HFF-Myc (cell line): ENCODE results near the gene CCDC191.

Experiments
- DNase-seq: peaks from one replicate; pipeline ENCODE4 v3.0.0-alpha.2; 2011; ENCODE audit warnings: low read depth; ENCODE audit errors: extremely low read depth
- H3K4me3 ChIP-seq: replicated peaks from 2 replicates; pipeline ENCODE4 v1.5.1; 2011; ENCODE audit warnings: low read depth, mild to moderate bottlenecking, control low read depth, low read length
- CTCF ChIP-seq: IDR thresholded peaks from 2 replicates; pipeline ENCODE4 v1.5.1; 2012; ENCODE audit warnings: mild to moderate bottlenecking, low read depth, low read length, control low read depth; ENCODE audit errors: missing control alignments

Gene CCDC191

GRCh38 chr3:113977822-113978221 is 78.5 kb downstream of the CCDC191 start:
- DNase-seq: no peak
- TF ChIP-seq CTCF: no peak
- no peak overlapping the region for H3K4me3 ChIP-seq

GRCh38 chr3:113968986-113969385 is 87.3 kb downstream of the CCDC191 start:
- TF ChIP-seq CTCF: no peak
- no peak for DNase-seq
- H3K4me3 ChIP-seq: no peak overlapping the region

- no peak overlapping the region for H3K4me3 ChIP-seq
- no peak for TF ChIP-seq CTCF
- DNase-seq: no peak
Measured at GRCh38 chr3:113966172-113966571, 90.2 kb downstream of the CCDC191 start.

GRCh38 chr3:113963879-113964278 is 92.4 kb downstream of the CCDC191 start:
- TF ChIP-seq CTCF: no peak
- no peak for DNase-seq
- H3K4me3 ChIP-seq: no peak overlapping the region

- no peak overlapping the region for H3K4me3 ChIP-seq
- no peak for DNase-seq
- no peak for TF ChIP-seq CTCF
Measured at GRCh38 chr3:113954091-113954685, 102.1 kb downstream of the CCDC191 start.

- no peak for TF ChIP-seq CTCF
- no peak for DNase-seq
- H3K4me3 ChIP-seq: no peak overlapping the region
Measured at GRCh38 chr3:113953677-113954076, 102.6 kb downstream of the CCDC191 start.

GRCh38 chr3:113952921-113953320 is 103.4 kb downstream of the CCDC191 start:
- H3K4me3 ChIP-seq: no peak overlapping the region
- no peak for TF ChIP-seq CTCF
- no peak for DNase-seq
